ENCODE measurements around the gene GLOD5. TPM values are rescaled to one million over a fixed set of nuclear protein-coding genes. Genes with fewer than 3 reads are reported as not detected.

GLOD5 gene
- total and polyA plus RNA-seq, 9 of the 15 experiments (the other 6 are each of a cell fraction or from before 2014, with no cell fraction given), result 0.27 to 4.4 (median 2.2) TPM

DNA sequence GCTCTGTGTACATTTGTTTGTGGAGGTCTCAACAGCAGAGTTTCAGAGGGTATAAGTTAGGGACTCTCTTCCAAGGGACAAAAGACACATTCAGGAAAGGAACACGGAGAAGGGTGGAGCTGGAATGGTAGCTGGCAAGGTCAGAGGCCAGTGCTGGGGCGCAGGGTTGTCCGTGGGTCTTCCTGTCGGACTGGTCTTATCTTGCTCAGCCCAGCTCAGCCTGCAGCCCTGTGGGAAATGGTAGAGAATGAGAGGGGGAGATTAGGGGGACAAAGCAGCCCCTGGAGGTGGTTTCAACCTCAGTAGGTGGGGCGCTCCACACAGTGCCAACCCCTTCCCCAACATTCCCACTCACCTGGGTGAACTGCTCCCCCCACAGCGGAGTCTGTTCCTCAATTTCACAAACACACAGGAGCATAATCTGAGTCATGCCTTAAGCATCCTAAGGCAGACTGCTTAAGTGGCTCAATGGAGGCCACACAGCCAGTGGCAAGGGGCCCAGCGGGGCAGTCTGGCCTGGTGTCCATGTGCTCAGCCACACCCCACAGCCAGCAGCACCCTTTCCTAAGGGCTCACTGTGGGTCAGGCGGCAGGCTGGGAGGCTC, 33.5 kb downstream of the GLOD5 start (continued):
- TF ChIP-seq NR2C1 (IDR thresholded peaks at IDR 0.05) (no peak), NR2C1 (tag; IDR thresholded peaks at IDR 0.05) (peak; percentile 62), MECOM (CRISPR knock-in tag; IDR thresholded peaks at IDR 0.05) (no peak), POLR2A (conservative IDR thresholded peaks at IDR 0.05) (peak; percentile 58; the same call in 1 of the 2 replicates), NFE2 (IDR thresholded peaks at IDR 0.05; ENCODE audit: low read depth) (0 out of 2 replicates have a peak, but pooled peaks have one; percentile 26), TEAD4 (IDR thresholded peaks at IDR 0.05; ENCODE audit: low read length) (no peak), TEAD4 (CRISPR knock-in tag; IDR thresholded peaks at IDR 0.05; ENCODE audit: borderline replicate concordance) (0 out of 2 replicates have a peak, but pooled peaks have one; percentile 5), YY1 (IDR thresholded peaks at IDR 0.05; ENCODE audit: borderline replicate concordance in 1 of 3, control insufficient read depth in 1 of 3, extremely low read depth in 1 of 3, insufficient read depth in 3 of 3, insufficient read length in 1 of 3, insufficient replicate concordance in 2 of 3, low read depth in 1 of 3, low read length in 2 of 3) (peak in 1 of 3 experiments; percentile 58), GATA2 (CRISPR knock-in tag; IDR thresholded peaks at IDR 0.05) (no peak), TEAD1 (CRISPR knock-in tag; IDR thresholded peaks at IDR 0.05) (no peak; a peak in 1 of 4 replicates), NCOA6 (IDR thresholded peaks at IDR 0.05) (no peak), GTF2E2 (tag; IDR thresholded peaks at IDR 0.05) (no peak), MBD2 (IDR thresholded peaks at IDR 0.05; ENCODE audit: borderline replicate concordance, low read depth) (peak; percentile 28; the same call in 1 of the 2 replicates), ZNF696 (CRISPR knock-in tag; conservative IDR thresholded peaks at IDR 0.05) (0 out of 2 replicates have a peak, but pooled peaks have one; percentile 27), ZNF780A (CRISPR knock-in tag; IDR thresholded peaks at IDR 0.05) (no peak), KAT2B (IDR thresholded peaks at IDR 0.05; ENCODE audit: low read depth, low read length) (no peak), NCOA1 (IDR thresholded peaks at IDR 0.05; ENCODE audit: low read depth) (peak; percentile 27; the same call in 1 of the 2 replicates), CHD2 (IDR thresholded peaks at IDR 0.05; ENCODE audit: low read depth, low read length) (no peak), ARID1B (IDR thresholded peaks at IDR 0.05) (peak; percentile 53), DACH1 (IDR thresholded peaks at IDR 0.05; ENCODE audit: partially characterized antibody) (no peak), MAFK (IDR thresholded peaks at IDR 0.05; ENCODE audit: low read length) (0 out of 2 replicates have a peak, but pooled peaks have one; percentile 9), ZNF146 (CRISPR knock-in tag; IDR thresholded peaks at IDR 0.05; ENCODE audit: unreplicated experiment) (no peak), CTBP1 (IDR thresholded peaks at IDR 0.05; ENCODE audit: borderline replicate concordance) (peak; percentile 65; the same call in 1 of the 2 replicates), LCOR (CRISPR knock-in tag; IDR thresholded peaks at IDR 0.05) (peak; percentile 20; the same call in 1 of the 2 replicates), BACH1 (tag; IDR thresholded peaks at IDR 0.05) (no peak), MXI1 (IDR thresholded peaks at IDR 0.05; ENCODE audit: low read depth, low read length) (no peak), POLR2AphosphoS2 (IDR thresholded peaks at IDR 0.05; ENCODE audit: low read length) (peak; percentile 77; the same call in 1 of the 2 replicates), DPF2 (IDR thresholded peaks at IDR 0.05) (peak; percentile 27; the same call in 1 of the 2 replicates)
- TF ChIP-seq, protein P1, sequence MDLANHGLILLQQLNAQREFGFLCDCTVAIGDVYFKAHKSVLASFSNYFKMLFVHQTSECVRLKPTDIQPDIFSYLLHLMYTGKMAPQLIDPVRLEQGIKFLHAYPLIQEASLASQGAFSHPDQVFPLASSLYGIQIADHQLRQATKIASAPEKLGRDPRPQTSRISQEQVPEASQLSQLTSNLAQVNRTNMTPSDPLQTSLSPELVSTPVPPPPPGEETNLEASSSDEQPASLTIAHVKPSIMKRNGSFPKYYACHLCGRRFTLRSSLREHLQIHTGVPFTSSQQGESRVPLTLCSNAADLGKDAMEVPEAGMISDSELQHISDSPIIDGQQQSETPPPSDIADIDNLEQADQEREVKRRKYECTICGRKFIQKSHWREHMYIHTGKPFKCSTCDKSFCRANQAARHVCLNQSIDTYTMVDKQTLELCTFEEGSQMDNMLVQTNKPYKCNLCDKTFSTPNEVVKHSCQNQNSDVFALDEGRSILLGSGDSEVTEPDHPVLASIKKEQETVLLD (IDR thresholded peaks at IDR 0.05), result 0 out of 2 replicates have a peak, but pooled peaks have one; percentile 42
- TF ChIP-seq, protein P2, sequence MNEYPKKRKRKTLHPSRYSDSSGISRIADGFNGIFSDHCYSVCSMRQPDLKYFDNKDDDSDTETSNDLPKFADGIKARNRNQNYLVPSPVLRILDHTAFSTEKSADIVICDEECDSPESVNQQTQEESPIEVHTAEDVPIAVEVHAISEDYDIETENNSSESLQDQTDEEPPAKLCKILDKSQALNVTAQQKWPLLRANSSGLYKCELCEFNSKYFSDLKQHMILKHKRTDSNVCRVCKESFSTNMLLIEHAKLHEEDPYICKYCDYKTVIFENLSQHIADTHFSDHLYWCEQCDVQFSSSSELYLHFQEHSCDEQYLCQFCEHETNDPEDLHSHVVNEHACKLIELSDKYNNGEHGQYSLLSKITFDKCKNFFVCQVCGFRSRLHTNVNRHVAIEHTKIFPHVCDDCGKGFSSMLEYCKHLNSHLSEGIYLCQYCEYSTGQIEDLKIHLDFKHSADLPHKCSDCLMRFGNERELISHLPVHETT (CRISPR knock-in tag; conservative IDR thresholded peaks at IDR 0.05 in 1 of 2, IDR thresholded peaks at IDR 0.05 in 1 of 2), result peak in 1 of 2 experiments; percentile 47; a peak in 1 of 4 replicates
